Neural cell (in vitro differentiated cells): ENCODE results near the gene SLC11A2.

Source experiments
- EZH2 ChIP-seq: fragments of 200-600, 300-800 bp; shearing (Covaris generic), sonication (generic); IDR thresholded peaks from 2 replicates; pipeline ENCODE4 v1.6.1; 2014; ENCODE audit warnings: antibody characterized with exemption, low read length, borderline replicate concordance, mild to moderate bottlenecking; ENCODE audit not compliant: insufficient read depth, poor library complexity, severe bottlenecking
- MXI1 ChIP-seq: fragments of 450-650 bp; conservative IDR thresholded peaks from 2 replicates; pipeline ENCODE4 v1.6.1; 2014; ENCODE audit warnings: antibody characterized with exemption, mild to moderate bottlenecking; ENCODE audit not compliant: poor library complexity, severe bottlenecking

DNA sequence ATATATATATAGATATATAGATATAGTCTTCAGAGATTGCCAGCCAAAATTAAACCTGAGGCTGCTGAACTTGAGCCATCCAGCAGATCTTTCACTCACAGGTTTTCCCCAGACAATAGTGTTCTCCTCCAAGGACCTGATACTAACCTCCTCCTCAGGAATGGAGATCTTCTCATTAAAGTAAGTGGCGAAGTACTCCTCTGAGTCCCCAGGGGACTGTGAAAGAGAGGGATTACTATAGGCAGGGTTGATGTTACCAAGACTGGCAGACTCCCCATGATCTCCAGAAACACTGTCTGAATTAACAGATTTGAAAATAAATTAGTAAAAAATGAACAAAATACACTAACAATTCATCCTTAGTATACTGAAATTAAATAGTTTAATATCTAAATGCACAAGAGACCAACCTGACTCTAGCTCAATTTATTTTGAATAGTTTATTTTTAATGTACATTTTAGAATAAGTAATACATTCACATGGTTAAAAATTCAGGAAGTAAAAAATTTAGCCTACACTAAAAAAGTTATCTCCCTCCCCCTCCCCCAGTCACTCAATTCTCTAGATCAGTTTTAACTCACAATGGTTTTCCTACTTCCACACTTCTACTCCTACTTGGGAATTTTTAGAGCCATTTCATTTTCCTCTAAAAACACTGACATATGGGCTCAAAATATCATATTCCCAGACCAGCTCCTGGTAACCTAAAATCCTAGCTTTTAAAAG lies 17.7 kb downstream of the SLC11A2 start:
- TF ChIP-seq EZH2 = no peak
- no peak for TF ChIP-seq MXI1
